HG02588 (cell line): ENCODE data around the gene GATD1.

ENCODE experiments used
- ATAC-seq: cut with Tn5 transposase; IDR thresholded peaks from one replicate; pipeline ENCODE4 v1.9.1; 2021; ENCODE audit warnings: mild to moderate bottlenecking, moderate library complexity; ENCODE audit not compliant: unreplicated experiment

The GATD1 gene

GRCh38 chr11:782264-783174, 5.2 kb upstream of the GATD1 start:
- ATAC-seq: no peak

- no peak for ATAC-seq
Observed at GRCh38 chr11:779955-780532, 2.8 kb upstream of the GATD1 start.

DNA sequence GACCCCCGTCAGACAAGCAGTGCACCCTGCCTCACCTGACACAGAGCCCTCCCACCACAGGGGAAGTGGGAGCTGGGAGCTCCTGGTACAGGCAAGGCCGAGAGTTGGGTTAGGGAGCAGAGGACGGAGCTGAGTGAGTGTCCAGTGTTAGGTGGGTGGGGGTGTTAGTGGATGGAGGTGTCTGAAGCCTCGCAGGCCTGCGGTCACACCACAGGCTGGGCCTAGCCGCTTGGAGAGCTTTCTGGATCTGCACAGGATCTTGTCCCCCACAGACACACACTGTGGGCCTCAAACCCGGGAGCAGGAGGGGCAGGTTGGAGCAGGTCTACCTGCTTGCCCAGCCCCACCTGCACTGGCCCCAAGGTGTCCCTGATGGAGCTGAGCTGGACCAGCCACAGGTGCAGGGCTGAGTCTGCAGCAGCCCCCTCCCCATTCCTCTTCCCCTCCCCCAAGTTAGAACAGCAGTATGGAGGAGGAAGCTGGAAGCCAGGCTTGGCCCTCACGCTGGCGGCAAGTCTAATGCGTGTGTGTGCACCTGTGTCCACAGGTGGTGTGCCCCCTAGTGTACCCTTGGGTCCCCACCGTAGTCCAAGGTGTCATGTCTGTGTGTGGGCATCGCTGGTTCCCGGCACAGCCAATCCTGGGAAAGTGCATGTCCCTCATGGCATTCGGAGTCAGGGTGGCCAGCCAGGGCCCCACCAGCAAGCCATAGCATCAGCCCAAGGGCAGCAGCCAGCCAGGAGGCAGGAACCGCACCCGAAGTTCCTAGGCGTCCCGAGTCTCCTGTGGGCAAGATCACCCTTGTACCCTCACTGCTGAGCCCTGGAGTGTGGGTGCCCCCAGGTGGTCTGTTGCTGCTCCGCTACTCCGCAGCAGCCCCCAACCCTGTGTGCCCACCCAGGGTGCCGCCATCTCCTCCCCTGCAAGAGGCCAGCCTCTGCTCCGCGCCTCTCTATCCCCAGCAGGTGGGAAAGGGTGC, 2.0 kb upstream of the GATD1 start:
- ATAC-seq: no peak

- peak; percentile 18 for ATAC-seq
Observed at GRCh38 chr11:776561-777287, 563 bp downstream of the GATD1 start.

DNA sequence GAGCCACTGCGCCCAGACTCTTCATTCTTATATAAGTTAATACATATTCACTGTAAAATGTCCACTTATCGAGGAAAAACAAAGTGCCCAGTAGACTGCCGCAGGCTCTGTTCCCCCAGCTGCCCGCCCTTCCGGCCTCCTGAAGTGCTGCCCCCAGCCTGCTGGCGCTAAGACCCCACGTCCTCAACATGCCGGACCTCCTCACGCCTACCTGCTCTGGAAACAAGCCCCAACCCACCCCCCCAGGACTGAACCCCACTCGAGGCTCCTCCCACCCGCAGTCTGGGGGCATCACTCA, 1.1 kb downstream of the GATD1 start:
- no peak for ATAC-seq

GRCh38 chr11:774873-775592, 2.3 kb downstream of the GATD1 start:
- ATAC-seq: no peak

- ATAC-seq: no peak
Observed at GRCh38 chr11:773830-774229, 3.5 kb downstream of the GATD1 start.

DNA sequence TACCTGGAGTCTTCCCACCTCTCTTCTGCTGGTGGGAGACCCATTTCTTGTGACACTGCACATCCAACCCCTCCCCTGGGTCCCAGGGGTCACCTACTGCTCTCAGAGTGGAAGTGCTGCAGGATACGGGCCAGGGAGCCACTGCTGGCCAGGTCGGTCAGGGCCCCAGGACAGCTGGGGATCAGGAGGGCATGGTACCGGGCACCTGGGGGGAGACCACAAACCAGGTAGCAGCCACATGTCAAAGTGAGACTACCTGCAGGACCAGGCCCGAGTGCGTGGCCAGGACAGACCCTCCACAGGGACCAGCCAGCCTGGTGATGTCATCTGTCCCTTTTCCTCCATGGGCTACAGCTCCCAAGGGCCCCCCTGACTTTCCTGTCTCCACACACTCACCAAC, 3.9 kb downstream of the GATD1 start:
- ATAC-seq: no peak

GRCh38 chr11:772429-773390, 4.6 kb downstream of the GATD1 start:
- no peak for ATAC-seq

DNA sequence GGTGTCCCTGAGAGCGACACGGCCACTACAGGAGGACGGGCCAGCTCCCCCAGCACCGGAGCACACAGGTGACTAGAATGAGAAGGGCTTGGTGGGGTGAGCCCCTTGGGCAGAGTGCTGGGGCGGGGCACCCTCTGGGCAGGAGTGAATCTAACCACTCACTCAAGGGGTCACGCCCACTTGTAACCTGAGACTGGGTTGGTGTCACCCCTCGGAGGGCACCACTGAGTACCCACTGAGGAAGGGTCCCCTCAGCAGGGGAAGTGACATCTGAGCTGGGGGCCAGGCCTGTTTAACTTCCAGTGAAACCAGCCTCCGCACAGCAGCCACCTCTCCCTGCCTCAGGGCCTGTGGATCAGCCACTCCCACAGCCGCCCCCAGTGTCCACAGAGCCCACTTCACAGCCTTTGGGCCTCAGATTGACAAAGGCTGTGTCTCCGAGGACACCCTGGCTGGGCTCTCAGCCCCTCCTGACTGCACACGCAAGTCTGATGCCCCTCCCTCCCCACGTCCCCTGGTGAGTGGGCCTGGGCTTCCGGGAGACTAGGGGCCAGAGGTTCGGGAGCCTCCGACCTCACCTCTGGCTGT, 5.6 kb downstream of the GATD1 start:
- ATAC-seq: no peak

DNA sequence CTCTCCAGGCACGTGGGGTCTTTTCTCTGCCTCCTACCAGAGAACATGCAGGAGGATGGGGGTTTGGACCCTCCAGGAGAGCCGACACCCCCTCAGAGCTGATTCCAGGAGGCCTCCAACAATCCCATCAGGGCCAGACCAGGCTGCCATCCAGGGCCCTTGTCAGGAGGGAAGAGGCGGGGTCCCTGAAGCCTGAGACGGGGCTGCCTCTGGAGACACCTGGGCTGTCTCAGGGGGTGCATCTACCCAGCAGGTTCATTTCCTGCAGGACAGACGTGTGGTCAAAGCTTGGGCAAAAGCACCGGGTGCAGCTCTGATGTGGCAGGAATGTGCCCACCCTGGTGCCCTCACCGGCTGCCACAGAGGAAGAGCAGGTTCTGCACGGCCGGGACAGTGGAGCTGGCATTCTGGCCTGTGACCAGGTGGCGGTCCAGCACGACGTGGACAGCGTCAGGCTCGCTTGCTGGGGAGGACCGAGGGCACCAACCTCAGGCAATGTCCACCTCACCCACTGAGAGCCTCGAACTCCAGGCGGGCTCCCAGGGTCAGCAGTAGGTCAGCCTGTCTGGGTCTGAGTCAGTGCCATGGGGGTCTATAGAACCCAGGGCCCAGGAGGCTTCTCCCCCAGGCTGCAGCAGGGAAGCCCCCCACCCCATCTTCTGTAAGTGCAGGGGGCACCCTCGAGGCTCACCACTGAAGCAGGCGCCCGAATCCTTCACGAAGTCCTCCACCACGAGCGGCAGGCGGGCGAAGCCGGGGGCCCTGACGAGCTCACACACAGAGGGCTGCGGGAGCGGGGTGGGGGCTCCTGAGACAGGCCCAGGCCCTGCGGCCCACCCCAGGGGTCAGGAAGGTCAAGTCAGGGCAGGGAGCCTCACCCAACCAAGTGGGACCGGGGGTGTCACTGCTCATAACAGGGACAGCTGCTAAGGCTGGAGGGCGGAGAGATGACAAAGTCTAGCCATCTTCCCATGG, 6.4 kb downstream of the GATD1 start:
- ATAC-seq: no peak

DNA sequence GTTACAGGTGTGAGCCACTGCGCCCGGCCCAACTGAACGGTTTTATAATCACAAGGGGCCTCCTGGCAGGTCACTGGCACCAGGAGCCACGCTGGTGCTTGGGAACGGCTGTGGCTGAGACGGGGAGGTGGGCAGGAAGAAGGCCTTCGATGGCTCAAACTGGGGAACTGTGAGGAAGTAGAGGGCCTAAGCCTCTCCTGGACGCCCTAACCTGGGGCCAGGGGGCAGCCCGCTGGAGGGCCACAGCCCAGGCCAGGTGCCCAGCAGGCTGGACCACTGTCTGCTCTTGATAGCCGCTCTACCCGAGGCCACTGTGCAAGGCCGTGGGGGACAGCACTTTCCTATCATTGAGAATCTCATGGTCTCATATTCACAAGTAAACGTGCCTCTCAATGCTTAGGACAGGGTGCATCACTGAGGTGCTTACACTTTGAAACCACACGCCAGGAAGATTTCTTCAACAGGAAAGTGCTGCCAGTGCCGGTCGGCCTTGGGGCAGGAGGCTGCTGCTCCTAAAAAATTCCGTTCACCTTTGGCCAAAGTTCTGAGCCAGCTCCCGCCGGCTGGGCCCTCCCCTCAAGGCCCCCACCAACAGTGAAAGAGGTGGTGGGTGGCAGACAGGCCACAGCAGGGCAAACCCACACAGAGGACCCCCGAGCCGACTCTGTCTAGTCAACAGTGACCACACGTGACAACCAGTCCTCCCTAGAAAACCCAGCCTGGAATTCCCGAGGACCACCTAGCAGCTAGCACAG, 7.2 kb downstream of the GATD1 start:
- ATAC-seq: no peak

DNA sequence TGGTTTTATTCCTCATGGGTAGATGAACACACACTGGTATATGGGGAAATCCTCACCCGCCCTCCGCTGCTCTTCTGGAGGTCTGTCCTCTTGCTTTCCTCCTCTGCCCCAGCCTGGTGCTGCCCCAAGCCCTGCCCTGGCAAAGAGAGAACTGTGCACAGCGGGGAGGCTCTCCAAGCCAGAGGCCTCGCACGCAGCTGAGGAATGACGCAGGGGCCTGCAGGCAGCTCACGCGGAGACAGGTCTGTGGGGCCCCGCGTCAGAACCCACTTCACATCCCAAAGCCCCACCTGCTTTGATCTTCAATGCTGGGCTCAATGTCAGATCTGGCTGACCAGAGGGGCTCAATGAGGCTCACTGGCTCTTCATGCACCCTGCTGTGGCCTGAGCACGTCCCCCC, 10.0 kb downstream of the GATD1 start:
- ATAC-seq: no peak

- ATAC-seq: no peak
Observed at GRCh38 chr11:766936-767210, 10.4 kb downstream of the GATD1 start.

GRCh38 chr11:766106-766935, 11.0 kb downstream of the GATD1 start:
- ATAC-seq: no peak

DNA sequence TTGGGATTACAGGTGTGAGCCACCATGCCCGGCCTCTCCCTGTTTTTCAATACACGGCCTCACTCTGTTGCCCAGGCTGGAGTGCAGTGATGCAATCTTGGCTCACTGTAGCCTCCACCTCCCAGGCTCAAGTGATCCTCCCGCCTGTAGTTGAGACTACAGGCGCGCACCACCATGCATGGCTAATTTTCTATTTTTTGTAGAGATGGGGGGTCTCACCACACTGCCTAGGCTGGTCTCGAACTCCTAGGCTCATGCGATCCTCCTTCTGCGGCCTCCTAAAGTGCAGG, 11.5 kb downstream of the GATD1 start:
- ATAC-seq: no peak
